Esophagus squamous epithelium (tissue), 5 donors: ENCODE results near the gene KRT78. TPM values are rescaled to one million over a fixed set of nuclear protein-coding genes. Genes with fewer than 3 reads are reported as not detected.

Source experiments
- DNase-seq: peaks from one replicate; lab custom pipeline; 2025; lab: John Stamatoyannopoulos, UW
- H3K27ac ChIP-seq, 4 donors: fragments of 200-600 bp; sonication (generic); one replicate each; pipeline ENCODE4 v1.5.1; 2016 to 2019; ENCODE audit warnings: mild to moderate bottlenecking in 1 of 4
- H3K27me3 ChIP-seq, 4 donors: fragments of 200-600 bp; sonication (generic); 1 replicate in 3 of 4; 2 replicates in 1 of 4; pipeline versions ENCODE4 v1.5.1 to v1.6.0; 2017 to 2021; ENCODE audit warnings: antibody characterized with exemption in 1 of 4
- H3K36me3 ChIP-seq, 3 donors: fragments of 200-600 bp; sonication (generic); one replicate each; pipeline ENCODE4 v1.5.1; 2016 to 2019
- H3K4me1 ChIP-seq, 3 donors: fragments of 200-600 bp; sonication (generic); one replicate each; pipeline ENCODE4 v1.5.1; 2017 to 2019
- H3K4me3 ChIP-seq, 4 donors: fragments of 200-600 bp; sonication (generic); 1 replicate in 3 of 4; 2 replicates in 1 of 4; pipeline ENCODE4 v1.5.1; 2016 to 2019; ENCODE audit warnings: mild to moderate bottlenecking in 2 of 4, moderate library complexity in 1 of 4
- H3K9me3 ChIP-seq, 3 donors: fragments of 200-600 bp; sonication (generic); one replicate each; pipeline ENCODE4 v1.5.1; 2016 to 2019
- CTCF ChIP-seq, 6 experiments: fragments of 450-650 bp in 4 of 6; fragments of 200-600 bp in 2 of 6; sonication (generic) in 2 of 6; IDR thresholded peaks; one replicate each; pipeline ENCODE4 v1.5.1; 2016 to 2019; ENCODE audit warnings: antibody characterized with exemption in 6 of 6, mild to moderate bottlenecking in 4 of 6, moderate library complexity in 4 of 6
- POLR2A ChIP-seq, 4 donors: fragments of 450-650 bp; IDR thresholded peaks; one replicate each; pipeline ENCODE4 v1.6.1; 2017; ENCODE audit warnings: antibody characterized with exemption in 4 of 4, mild to moderate bottlenecking in 4 of 4, moderate library complexity in 3 of 4
- WGBS, 2 donors: methylation state at CpG; one replicate each; pipeline ENCODE4 v1.1.5; 2018; 5-methylcytosine and 5-hydroxymethylcytosine counted together
- intact Hi-C: fragments of 100-400 bp; cut with DNase I; formaldehyde crosslinking; loops from one replicate; pipeline ENCODE4 v1.15.0; 2022
- total RNA-seq, 4 donors: library from RNA; depleted of rRNA; stranded (reverse); fragments of >200 nt; gene quantifications; one replicate each; pipeline ENCODE4 v1.1.0, GENCODE V29; 2016
- donor health status: DM: yes; HTN: yes; CAD: no.

KRT78 gene
- total RNA-seq, 4 donors from 2014 or later, result 194 to 481 (median 307) TPM

GRCh38 chr12:52879394-52880351 lies 30.9 kb upstream of the KRT78 start:
- DNase-seq, result no peak
- TF ChIP-seq POLR2A (IDR thresholded peaks at IDR 0.05), result no peak
- TF ChIP-seq CTCF (IDR thresholded peaks at IDR 0.05), result peak; percentile 58 to 93 (median 86)
- H3K27ac ChIP-seq, result peak overlapping the region; percentile 93 to 99 (median 97)
- intact Hi-C loops, result loop anchor here (2.0 to 10.0 kb wide), 4 partner anchors 297 to 727 kb away; partner anchors contain the start of gene KRT5
- peaks cover 0 to 8% (median 0%) of the 10 kb centered on the region in 4 donors for H3K27me3 ChIP-seq
- peaks cover 39 to 60% (median 41%) of the 10 kb centered on the region in 3 donors for H3K4me1 ChIP-seq
- H3K9me3 ChIP-seq, result no peaks in the 10 kb centered on the region
- H3K4me3 ChIP-seq, result peak overlapping the region; percentile 12 to 57 (median 34)
- no peaks in the 10 kb centered on the region for H3K36me3 ChIP-seq
- 0 to 9% methylated on average over 2 to 16 of the region's 38 CpGs for WGBS, 2 donors

GRCh38 chr12:52878507-52879393 lies 30.0 kb upstream of the KRT78 start:
- Histone ChIP-seq H3K9me3 (no peaks in the 10 kb centered on the region), H3K4me3 (peak overlapping the region in 3 of 4 donors; percentile 30 to 57 (median 39)), H3K36me3 (no peaks in the 10 kb centered on the region), H3K27ac (peak overlapping the region; percentile 93 to 99 (median 97)), H3K27me3 (peaks cover 0 to 8% (median 0%) of the 10 kb centered on the region in 4 donors), H3K4me1 (peaks cover 45 to 67% (median 47%) of the 10 kb centered on the region in 3 donors)
- intact Hi-C loops, result loop anchor here (2.0 to 10.0 kb wide), 4 partner anchors 296 to 726 kb away; partner anchors contain the start of gene KRT5
- TF ChIP-seq POLR2A (IDR thresholded peaks at IDR 0.05) (no peak), CTCF (IDR thresholded peaks at IDR 0.05) (no peak)
- DNase-seq, result no peak
- 31 to 70% methylated on average over 13 to 14 of the region's 17 CpGs for WGBS, 2 donors

- Histone ChIP-seq H3K36me3 (no peaks in the 10 kb centered on the region), H3K27me3 (peaks cover 0 to 8% (median 0%) of the 10 kb centered on the region in 4 donors), H3K27ac (peak overlapping the region; percentile 93 to 99 (median 97)), H3K9me3 (no peaks in the 10 kb centered on the region), H3K4me1 (peaks cover 60 to 82% (median 62%) of the 10 kb centered on the region in 3 donors), H3K4me3 (no peak overlapping the region)
- intact Hi-C loops, result loop anchor here (5.0 to 10.0 kb wide), 3 partner anchors 295 to 725 kb away; partner anchors contain the start of gene KRT5
- WGBS, 2 donors, result 31 to 78% methylated on average over 3 of the region's 3 CpGs
- no peak for DNase-seq
- TF ChIP-seq CTCF (IDR thresholded peaks at IDR 0.05) (peak in 1 of 6 experiments; percentile 7), POLR2A (IDR thresholded peaks at IDR 0.05) (no peak)
These were observed 28.4 kb upstream of the KRT78 start for GRCh38 chr12:52877242-52877641.

- 45 to 74% methylated on average over 6 to 7 of the region's 7 CpGs for WGBS, 2 donors
- H3K36me3 ChIP-seq, result no peaks in the 10 kb centered on the region
- peaks cover 68 to 91% (median 70%) of the 10 kb centered on the region in 3 donors for H3K4me1 ChIP-seq
- TF ChIP-seq POLR2A (IDR thresholded peaks at IDR 0.05) (peak in 1 of 4 donors; percentile 5), CTCF (IDR thresholded peaks at IDR 0.05) (no peak)
- DNase-seq, result no peak
- H3K27ac ChIP-seq, result peak overlapping the region; percentile 93 to 99 (median 97)
- H3K4me3 ChIP-seq, result no peak overlapping the region
- intact Hi-C loops, result loop anchor here (5.0 to 10.0 kb wide), 3 partner anchors 294 to 724 kb away; partner anchors contain the start of gene KRT5
- H3K9me3 ChIP-seq, result no peaks in the 10 kb centered on the region
- peaks cover 0 to 8% (median 0%) of the 10 kb centered on the region in 4 donors for H3K27me3 ChIP-seq
These were observed 27.6 kb upstream of the KRT78 start for GRCh38 chr12:52876372-52876771.
